Thymus (tissue), 11 donors: ENCODE measurements around the gene IL34. TPM values are rescaled to one million over a fixed set of nuclear protein-coding genes. Genes with fewer than 3 reads are reported as not detected.
A peak's percentile ranks its signal among the peaks of the same experiment; 100 is the strongest.

Experiments
- DNase-seq, 9 donors: peaks; one replicate each; pipeline ENCODE4 v3.0.0-alpha.2; 2013; ENCODE audit warnings: low spot score in 9 of 9, low read depth in 6 of 9, missing footprints in 1 of 9
- H3K27ac ChIP-seq, 2 donors: one replicate each; pipeline ENCODE4 v1.5.1; 2013; ENCODE audit warnings: control low read depth in 1 of 2, low read depth in 1 of 2, low read length in 1 of 2, mild to moderate bottlenecking in 1 of 2, moderate library complexity in 1 of 2
- H3K27me3 ChIP-seq, 2 donors: one replicate each; pipeline ENCODE4 v1.5.1; 2013; ENCODE audit warnings: low read length in 1 of 2; ENCODE audit not compliant: control insufficient read depth in 2 of 2, insufficient read depth in 1 of 2
- H3K36me3 ChIP-seq, 2 donors: one replicate each; pipeline ENCODE4 v1.5.1; 2013; ENCODE audit warnings: low read length in 1 of 2, mild to moderate bottlenecking in 1 of 2, moderate library complexity in 1 of 2; ENCODE audit not compliant: control insufficient read depth in 2 of 2, insufficient read depth in 2 of 2
- H3K4me1 ChIP-seq, 2 donors: one replicate each; pipeline ENCODE4 v1.5.1; 2013; ENCODE audit warnings: low read length in 2 of 2; ENCODE audit not compliant: control insufficient read depth in 2 of 2, insufficient read depth in 2 of 2
- H3K4me3 ChIP-seq, 2 donors: one replicate each; pipeline ENCODE4 v1.5.1; 2013; ENCODE audit warnings: low read length in 2 of 2, control low read depth in 1 of 2, mild to moderate bottlenecking in 1 of 2
- H3K9me3 ChIP-seq, 2 donors: one replicate each; pipeline ENCODE4 v1.5.1; 2013; ENCODE audit warnings: low read length in 1 of 2, mild to moderate bottlenecking in 1 of 2; ENCODE audit not compliant: control insufficient read depth in 2 of 2, insufficient read depth in 1 of 2
- WGBS: extraction: QIAGEN DNeasy Blood & Tissue Kit; methylation state at CpG from one replicate; pipeline ENCODE4 v1.1.7; 2013; 5-methylcytosine and 5-hydroxymethylcytosine counted together
- polyA plus RNA-seq: library from polyadenylated mRNA; stranded (reverse); fragments of 200-250 nt; gene quantifications from one replicate; pipeline ENCODE4 v1.2.3, GENCODE V29; 2013
- total RNA-seq: library from RNA; stranded (reverse); fragments of 120-200 nt; gene quantifications from one replicate; pipeline ENCODE4 v1.2.4, GENCODE V29; 2013
- donor health status: healthy.

IL34 gene
- total and polyA plus RNA-seq, 2 donors = 4.7 to 10.1 TPM

- DNase-seq = no peak
- Histone ChIP-seq H3K36me3 (peaks cover 41 to 45% of the 10 kb centered on the region in 2 donors), H3K27ac (no peak overlapping the region), H3K9me3 (no peaks in the 10 kb centered on the region), H3K27me3 (no peaks in the 10 kb centered on the region), H3K4me3 (no peak overlapping the region), H3K4me1 (no peaks in the 10 kb centered on the region)
- 94% methylated on average over 17 of the region's 17 CpGs for WGBS
These were observed 15.2 kb downstream of the IL34 start for GRCh38 chr16:70661534-70661917.

GRCh38 chr16:70661918-70662641, 15.7 kb downstream of the IL34 start:
- H3K4me3 ChIP-seq = no peak overlapping the region
- no peaks in the 10 kb centered on the region for H3K9me3 ChIP-seq
- H3K4me1 ChIP-seq = no peaks in the 10 kb centered on the region
- H3K27ac ChIP-seq = no peak overlapping the region
- DNase-seq = no peak
- peaks cover 47 to 48% of the 10 kb centered on the region in 2 donors for H3K36me3 ChIP-seq
- H3K27me3 ChIP-seq = no peaks in the 10 kb centered on the region
- 87% methylated on average over 21 of the region's 21 CpGs for WGBS

- Histone ChIP-seq H3K27me3 (no peaks in the 10 kb centered on the region), H3K36me3 (peaks cover 53% of the 10 kb centered on the region in 2 donors), H3K4me1 (no peaks in the 10 kb centered on the region), H3K4me3 (no peak overlapping the region), H3K9me3 (no peaks in the 10 kb centered on the region), H3K27ac (peak overlapping the region in 1 of 2 donors; percentile 25)
- DNase-seq = no peak
- 91% methylated on average over 13 of the region's 13 CpGs for WGBS
These were observed 16.7 kb downstream of the IL34 start for GRCh38 chr16:70662991-70663523.

GRCh38 chr16:70663524-70664324, 17.4 kb downstream of the IL34 start:
- H3K36me3 ChIP-seq = peaks cover 59 to 60% of the 10 kb centered on the region in 2 donors
- no peaks in the 10 kb centered on the region for H3K9me3 ChIP-seq
- H3K27me3 ChIP-seq = no peaks in the 10 kb centered on the region
- no peak overlapping the region for H3K4me3 ChIP-seq
- no peak overlapping the region for H3K27ac ChIP-seq
- DNase-seq = no peak
- WGBS = 98% methylated on average over 56 of the region's 56 CpGs
- H3K4me1 ChIP-seq = no peaks in the 10 kb centered on the region

GRCh38 chr16:70664325-70665112, 18.2 kb downstream of the IL34 start:
- 97% methylated on average over 39 of the region's 39 CpGs for WGBS
- Histone ChIP-seq H3K9me3 (no peaks in the 10 kb centered on the region), H3K4me3 (no peak overlapping the region), H3K36me3 (peaks cover 66% of the 10 kb centered on the region in 2 donors), H3K27ac (no peak overlapping the region), H3K4me1 (no peaks in the 10 kb centered on the region), H3K27me3 (no peaks in the 10 kb centered on the region)
- DNase-seq = no peak

GRCh38 chr16:70665113-70665694, 18.8 kb downstream of the IL34 start:
- 96% methylated on average over 14 of the region's 14 CpGs for WGBS
- DNase-seq = no peak
- Histone ChIP-seq H3K27ac (no peak overlapping the region), H3K9me3 (no peaks in the 10 kb centered on the region), H3K36me3 (peaks cover 71 to 72% of the 10 kb centered on the region in 2 donors), H3K4me3 (no peak overlapping the region), H3K27me3 (no peaks in the 10 kb centered on the region), H3K4me1 (no peaks in the 10 kb centered on the region)

GRCh38 chr16:70665806-70666735, 19.7 kb downstream of the IL34 start:
- Histone ChIP-seq H3K36me3 (peaks cover 80 to 81% of the 10 kb centered on the region in 2 donors), H3K9me3 (no peaks in the 10 kb centered on the region), H3K4me1 (no peaks in the 10 kb centered on the region), H3K27ac (no peak overlapping the region), H3K27me3 (no peaks in the 10 kb centered on the region), H3K4me3 (no peak overlapping the region)
- DNase-seq = no peak
- WGBS = 93% methylated on average over 22 of the region's 22 CpGs

GRCh38 chr16:70670175-70670574, 23.8 kb downstream of the IL34 start:
- DNase-seq = no peak
- Histone ChIP-seq H3K4me3 (no peak overlapping the region), H3K36me3 (peaks cover 78 to 83% of the 10 kb centered on the region in 2 donors), H3K9me3 (no peaks in the 10 kb centered on the region), H3K27ac (no peak overlapping the region), H3K4me1 (no peaks in the 10 kb centered on the region), H3K27me3 (no peaks in the 10 kb centered on the region)
- WGBS = over 99% methylated on average over 2 of the region's 2 CpGs
